WI38 (cell line): ENCODE measurements around the gene SATB1.

Source experiments
- H3K4me3 ChIP-seq: 2 replicates; pipeline ENCODE4 v1.5.1; 2011; ENCODE audit warnings: low read depth, mild to moderate bottlenecking, control low read depth, low read length
- TF ChIP-seq, protein P1 (sequence below): IDR thresholded peaks from 2 replicates; pipeline ENCODE4 v1.5.1; 2012; ENCODE audit warnings: low read depth, mild to moderate bottlenecking, control low read depth, low read length

The SATB1 gene

DNA sequence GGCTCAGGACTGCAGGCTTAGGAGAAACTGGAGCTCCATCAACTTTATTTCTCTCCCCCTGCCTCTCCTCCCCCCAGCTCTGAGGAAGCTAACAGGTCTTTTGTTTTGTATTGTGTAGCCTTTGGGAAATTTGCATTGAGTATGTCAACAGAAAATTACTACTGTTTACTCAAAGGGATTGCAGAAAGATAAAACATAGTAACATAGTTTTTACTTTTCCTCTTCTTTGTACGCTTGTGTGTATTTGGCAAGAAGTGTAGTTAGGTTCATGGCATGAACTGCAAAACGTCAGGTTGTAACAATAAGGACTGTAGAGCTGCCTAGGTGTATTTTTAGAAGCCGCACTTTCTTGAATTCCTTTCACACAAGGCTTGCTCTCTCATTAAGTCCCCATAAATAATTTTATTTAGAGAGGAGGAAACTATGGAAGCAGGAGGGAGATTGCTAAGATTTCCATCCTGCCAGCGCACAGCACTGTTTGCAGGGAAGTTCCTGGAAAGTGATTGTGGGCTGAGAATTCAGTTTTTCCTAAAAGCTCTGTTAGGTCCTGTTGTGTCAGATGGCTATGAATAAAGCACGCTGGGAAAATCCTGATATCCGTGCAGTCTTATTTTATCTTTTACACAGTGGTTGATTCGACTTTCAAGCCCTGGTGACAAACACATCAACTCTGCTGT, 21.1 kb upstream of the SATB1 start:
- TF ChIP-seq, protein P1, sequence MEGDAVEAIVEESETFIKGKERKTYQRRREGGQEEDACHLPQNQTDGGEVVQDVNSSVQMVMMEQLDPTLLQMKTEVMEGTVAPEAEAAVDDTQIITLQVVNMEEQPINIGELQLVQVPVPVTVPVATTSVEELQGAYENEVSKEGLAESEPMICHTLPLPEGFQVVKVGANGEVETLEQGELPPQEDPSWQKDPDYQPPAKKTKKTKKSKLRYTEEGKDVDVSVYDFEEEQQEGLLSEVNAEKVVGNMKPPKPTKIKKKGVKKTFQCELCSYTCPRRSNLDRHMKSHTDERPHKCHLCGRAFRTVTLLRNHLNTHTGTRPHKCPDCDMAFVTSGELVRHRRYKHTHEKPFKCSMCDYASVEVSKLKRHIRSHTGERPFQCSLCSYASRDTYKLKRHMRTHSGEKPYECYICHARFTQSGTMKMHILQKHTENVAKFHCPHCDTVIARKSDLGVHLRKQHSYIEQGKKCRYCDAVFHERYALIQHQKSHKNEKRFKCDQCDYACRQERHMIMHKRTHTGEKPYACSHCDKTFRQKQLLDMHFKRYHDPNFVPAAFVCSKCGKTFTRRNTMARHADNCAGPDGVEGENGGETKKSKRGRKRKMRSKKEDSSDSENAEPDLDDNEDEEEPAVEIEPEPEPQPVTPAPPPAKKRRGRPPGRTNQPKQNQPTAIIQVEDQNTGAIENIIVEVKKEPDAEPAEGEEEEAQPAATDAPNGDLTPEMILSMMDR, result no peak
- no peak overlapping the region for H3K4me3 ChIP-seq

DNA sequence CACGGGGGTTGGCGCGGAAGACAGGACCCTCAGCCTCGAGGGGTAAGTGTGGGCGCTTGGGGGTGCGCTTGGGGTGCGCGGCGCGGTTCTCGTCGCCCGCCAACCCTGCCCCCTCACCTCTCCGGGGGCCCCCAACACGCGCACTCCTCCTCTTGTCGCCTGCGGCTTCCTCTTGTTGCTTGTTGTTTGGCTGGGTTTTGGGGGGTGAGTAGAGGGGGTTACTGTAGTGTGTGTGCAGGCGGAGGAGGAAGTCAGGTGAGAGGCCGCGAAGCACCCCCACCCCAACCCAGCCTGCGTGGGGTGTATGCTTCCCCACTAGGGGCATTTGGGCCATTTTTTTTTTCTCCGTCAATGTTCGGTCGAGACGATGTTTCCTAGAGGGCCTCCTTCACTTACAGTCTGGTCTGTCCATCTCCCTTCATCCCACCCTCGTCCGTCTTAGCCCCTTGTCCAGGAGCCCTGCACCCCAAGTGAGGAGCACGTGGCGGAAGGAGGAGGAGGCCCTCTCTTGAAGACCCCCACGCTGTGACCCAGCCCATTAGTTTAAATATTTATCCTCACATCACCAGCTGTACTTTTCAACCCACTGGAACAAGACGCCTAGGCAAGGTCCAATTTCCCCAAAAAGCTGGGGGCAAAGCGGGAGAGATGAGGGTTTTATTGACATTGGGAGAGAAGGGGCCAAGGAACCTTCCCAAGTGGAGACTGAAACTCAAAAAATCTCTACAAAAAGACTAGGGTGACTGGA, 20.4 kb upstream of the SATB1 start:
- H3K4me3 ChIP-seq, result no peak overlapping the region
- TF ChIP-seq, protein P1, result no peak

DNA sequence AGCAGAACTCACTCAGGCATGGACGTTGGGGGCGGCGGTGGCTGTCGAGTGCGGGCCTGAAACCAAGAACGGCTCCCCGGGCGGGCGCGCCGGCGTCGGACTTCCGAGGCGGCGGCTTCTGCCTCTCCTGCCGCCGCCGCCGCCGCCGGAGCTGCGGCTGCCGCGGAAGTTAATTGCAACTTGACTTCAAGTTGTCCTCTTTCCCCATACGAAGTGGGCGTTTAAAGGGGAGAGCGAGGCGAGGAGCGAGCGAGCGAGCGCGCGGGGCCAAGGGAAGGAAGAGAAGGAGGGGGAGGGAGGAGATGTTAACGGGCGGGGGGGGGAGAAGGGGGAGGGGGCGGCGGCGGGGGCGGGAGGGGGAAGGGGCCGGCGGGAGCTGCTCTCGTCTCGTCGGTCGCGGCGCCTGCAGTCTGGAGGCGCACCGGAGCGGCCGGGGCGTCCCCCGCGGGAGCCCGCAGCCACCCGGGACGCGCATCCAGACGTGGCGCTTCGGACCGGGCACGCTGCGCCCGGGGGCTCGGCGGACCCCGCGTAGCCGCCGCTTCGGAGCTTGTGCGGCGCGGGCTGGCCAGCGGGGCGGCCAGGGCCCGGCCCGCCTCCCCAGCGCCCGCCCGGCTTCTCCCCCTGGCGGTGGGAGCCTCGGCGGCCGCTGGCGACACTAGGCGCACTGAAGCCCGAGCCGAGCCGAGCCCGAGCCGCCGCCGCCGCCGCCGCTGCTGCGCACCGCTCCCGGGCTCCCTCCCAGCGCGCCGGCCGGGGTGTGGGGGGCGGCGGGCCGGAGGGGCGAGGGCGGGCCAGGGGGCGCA, 19.7 kb upstream of the SATB1 start:
- H3K4me3 ChIP-seq, result 0 out of 2 replicates have a peak overlapping the region, but pooled peaks have one; percentile 12
- TF ChIP-seq, protein P1, result no peak

DNA sequence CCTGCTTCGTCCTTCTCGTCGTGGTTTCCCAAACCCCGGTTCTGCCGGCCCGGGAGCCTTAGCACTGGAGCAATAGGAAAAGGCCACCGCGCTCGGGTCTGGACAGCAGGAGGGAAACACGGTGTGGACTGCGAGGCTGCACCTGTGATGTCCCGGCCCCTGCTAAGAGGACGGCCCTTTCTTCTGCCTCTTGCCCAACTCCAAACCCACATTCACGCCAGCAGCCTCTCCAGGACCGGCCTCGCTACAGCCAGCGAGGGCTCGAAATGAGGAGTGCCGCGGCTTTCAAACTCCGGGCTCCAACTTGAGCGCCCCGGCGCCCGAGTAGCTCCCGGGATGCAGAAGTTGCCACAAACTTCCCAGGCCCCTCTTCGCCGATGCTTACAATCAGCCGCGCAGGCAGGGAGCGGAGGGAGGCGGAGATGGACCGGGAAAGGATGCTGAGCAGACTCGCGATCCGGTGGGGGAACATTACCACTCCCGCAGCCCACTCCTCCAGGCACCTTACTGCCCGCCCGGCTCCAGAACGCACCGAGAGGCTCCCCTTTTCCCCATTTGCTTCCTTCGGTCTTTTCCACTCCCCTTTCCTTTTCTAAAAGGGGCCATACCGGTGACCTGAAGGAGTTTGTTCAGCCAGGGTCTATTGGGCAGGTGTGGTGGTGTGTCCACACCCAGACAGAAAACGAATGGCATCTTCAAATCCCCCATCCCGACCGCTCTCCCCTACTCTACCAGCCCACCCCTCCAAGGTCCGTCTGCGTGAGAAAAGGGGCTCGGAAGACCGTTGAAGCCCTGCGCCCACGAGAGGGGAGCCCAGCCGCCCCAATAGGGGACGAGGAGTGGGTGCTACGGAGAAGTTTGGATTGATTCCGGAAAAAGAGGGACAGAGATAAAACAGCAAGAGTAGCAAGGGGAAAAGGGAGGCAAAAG, 18.8 kb upstream of the SATB1 start:
- TF ChIP-seq, protein P1, result no peak
- 0 out of 2 replicates have a peak overlapping the region, but pooled peaks have one; percentile 12 for H3K4me3 ChIP-seq

DNA sequence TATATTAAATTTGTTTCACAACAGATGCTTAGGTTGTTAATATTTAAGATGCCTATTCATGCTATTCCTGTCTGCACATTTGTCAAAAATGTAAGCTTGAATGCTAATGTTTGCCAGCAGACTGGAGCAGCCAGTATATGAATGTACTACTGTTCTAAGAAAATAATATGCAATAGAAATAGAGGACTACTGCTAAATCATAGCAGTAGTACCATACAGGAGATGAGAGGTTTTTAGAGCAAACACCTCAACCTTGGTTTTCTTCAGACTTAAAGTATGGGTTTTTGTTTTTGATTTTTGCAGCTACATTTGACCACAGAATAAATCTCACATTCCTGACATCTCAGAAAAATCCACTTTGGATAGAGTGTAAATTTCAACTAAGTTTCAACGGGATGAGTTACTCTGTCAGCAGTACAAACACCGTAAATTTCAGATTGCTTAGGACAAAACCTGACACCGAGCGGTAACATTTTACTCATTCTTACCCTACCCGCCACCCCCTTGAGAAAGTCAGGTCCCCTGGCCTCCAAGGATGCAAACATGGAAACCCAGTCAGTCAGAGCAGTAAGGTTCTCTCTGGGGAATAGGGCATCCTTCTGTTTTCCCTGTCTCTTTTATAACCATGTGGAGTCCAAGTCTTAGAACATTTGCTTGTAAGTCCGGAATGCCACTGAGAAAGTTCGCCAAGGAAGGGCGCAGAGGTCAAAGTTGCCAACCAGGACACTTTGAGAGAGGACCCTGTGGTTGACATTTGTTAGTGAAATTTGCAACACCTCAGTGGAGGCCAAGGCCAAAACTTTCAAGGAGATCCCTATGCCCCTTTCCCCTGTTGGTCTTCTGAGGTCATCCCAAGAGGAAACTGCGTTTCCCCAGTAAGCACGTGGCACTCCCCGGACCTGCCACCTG, 17.9 kb upstream of the SATB1 start:
- TF ChIP-seq, protein P1, result no peak
- H3K4me3 ChIP-seq, result no peak overlapping the region

DNA sequence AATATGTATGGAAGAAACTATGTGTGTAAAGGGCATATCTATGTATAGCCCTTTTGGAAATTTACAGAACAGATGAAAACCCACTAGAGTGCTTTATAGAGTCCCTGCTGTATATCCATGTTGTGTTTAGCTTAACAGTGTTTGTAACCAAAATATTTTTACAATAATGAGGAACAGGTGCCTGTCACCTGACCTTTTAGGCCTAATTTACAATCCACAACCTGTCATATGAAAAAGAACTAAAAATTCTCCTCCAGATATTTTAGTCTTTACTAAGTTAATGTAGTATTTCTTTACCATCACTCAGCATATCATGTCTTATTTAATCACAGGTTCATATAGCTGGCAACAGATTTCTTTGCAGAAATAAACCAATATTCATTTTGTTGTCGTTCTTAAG, 16.4 kb upstream of the SATB1 start:
- TF ChIP-seq, protein P1, result no peak

More for the DNA sequence above, 16.4 kb upstream of the SATB1 start:
- H3K4me3 ChIP-seq, result no peak overlapping the region
